Measurements from ENCODE around the gene ABCG4.
"Not testable (repeated sequence)": the region's sequence is repeated elsewhere in the genome, so short reads cannot be mapped to it uniquely, and the experiment has no call there.

ABCG4 gene

GRCh38 chr11:119149018-119149785 is at the start of gene ABCG4:
ABCG4 (plus strand) TSS chr11:119149052; CDS start chr11:119149966, 914 bp downstream.
- peak; percentile 16 for DNase-seq (ENCODE audit: low read depth)

GRCh38 chr11:119099711-119100110 is 49.1 kb upstream of the ABCG4 start:
- no peak for DNase-seq (ENCODE audit: low read depth)

GRCh38 chr11:119100246-119100970 is 48.4 kb upstream of the ABCG4 start:
- DNase-seq (ENCODE audit: low read depth) = no peak

GRCh38 chr11:119100994-119101758 is 47.7 kb upstream of the ABCG4 start:
- no peak for DNase-seq (ENCODE audit: low read depth)

GRCh38 chr11:119101759-119102423 is 47.0 kb upstream of the ABCG4 start, which contains the start of gene DPAGT1:
DPAGT1 (minus strand) TSS chr11:119101853; CDS start chr11:119101655, 198 bp downstream.
- peak; percentile 77 for DNase-seq (ENCODE audit: low read depth)

- DNase-seq (ENCODE audit: low read depth) = not testable (repeated sequence)
Measured at GRCh38 chr11:119103161-119103664, 45.6 kb upstream of the ABCG4 start.

GRCh38 chr11:119103793-119104192 is 45.1 kb upstream of the ABCG4 start:
- no peak for DNase-seq (ENCODE audit: low read depth)

GRCh38 chr11:119106564-119107537 is 42.0 kb upstream of the ABCG4 start, which contains the start of gene C2CD2L:
C2CD2L (plus strand) TSS chr11:119107344; CDS start chr11:119107742, 398 bp downstream.
- peak; percentile 91 for DNase-seq (ENCODE audit: low read depth)

GRCh38 chr11:119107538-119108145 is 41.2 kb upstream of the ABCG4 start:
- no peak for DNase-seq (ENCODE audit: low read depth)

- no peak for DNase-seq (ENCODE audit: low read depth)
Measured at GRCh38 chr11:119108146-119108856, 40.6 kb upstream of the ABCG4 start.

GRCh38 chr11:119108857-119109221 is 40.0 kb upstream of the ABCG4 start:
- no peak for DNase-seq (ENCODE audit: low read depth)

GRCh38 chr11:119109843-119110242 is 39.0 kb upstream of the ABCG4 start:
- no peak for DNase-seq (ENCODE audit: low read depth)

- DNase-seq (ENCODE audit: low read depth) = no peak
Measured at GRCh38 chr11:119110439-119110838, 38.4 kb upstream of the ABCG4 start.

GRCh38 chr11:119111361-119111925 is 37.4 kb upstream of the ABCG4 start:
- DNase-seq (ENCODE audit: low read depth) = no peak

- DNase-seq (ENCODE audit: low read depth) = no peak
Measured at GRCh38 chr11:119112314-119113020, 36.4 kb upstream of the ABCG4 start.

- DNase-seq (ENCODE audit: low read depth) = no peak
Measured at GRCh38 chr11:119113716-119114115, 35.1 kb upstream of the ABCG4 start.

- DNase-seq (ENCODE audit: low read depth) = no peak
Measured at GRCh38 chr11:119114351-119114750, 34.5 kb upstream of the ABCG4 start.

- no peak for DNase-seq (ENCODE audit: low read depth)
Measured at GRCh38 chr11:119115484-119116234, 33.2 kb upstream of the ABCG4 start.
